IMR-90 (cell line): Measurements from ENCODE around the gene TTLL7. TPM values are rescaled to one million over a fixed set of nuclear protein-coding genes. Genes with fewer than 3 reads are reported as not detected.

Source experiments
- ATAC-seq: fragments of 200-7000 bp; cut with Tn5 transposase; 2 replicates; pipeline ENCODE4 v1.9.1; 2020; ENCODE audit warnings: low read depth, mild to moderate bottlenecking, moderate library complexity
- BruUV-seq: library from RNA; stranded (reverse); fragments of 400-500 nt; replicated peaks from 2 replicates; lab custom pipeline; 2021; lab: Mats Ljungman, UMichigan
- CTCF ChIA-PET: fragments of 300-600 bp; formaldehyde crosslinking; extraction: SDS; loops from one replicate; lab custom pipeline; 2021; ENCODE audit warnings: antibody characterized with exemption; lab: Yijun Ruan, JAX
- POLR2A ChIA-PET: fragments of 300-600 bp; sonication (Branson Sonifier 250); formaldehyde crosslinking; loops from one replicate; lab custom pipeline; 2022; ENCODE audit warnings: antibody characterized with exemption; ENCODE audit not compliant: unreplicated experiment; lab: Charles Lee
- DNase-seq: peaks from one replicate; pipeline ENCODE4 v3.0.0; 2013
- H2AFZ ChIP-seq: replicated peaks from 2 replicates; pipeline ENCODE3; 2013; ENCODE audit warnings: low read length, mild to moderate bottlenecking; ENCODE audit not compliant: poor library complexity
- H2AK5ac ChIP-seq: 2 replicates; pipeline ENCODE4 v1.6.1; 2013; ENCODE audit warnings: low read depth, low read length, inconsistent platforms
- H2AK9ac ChIP-seq: replicated peaks from 2 replicates; pipeline ENCODE3; 2013; ENCODE audit warnings: mild to moderate bottlenecking, low read depth, low read length, moderate library complexity; ENCODE audit not compliant: poor library complexity
- H2BK120ac ChIP-seq: 2 replicates; pipeline ENCODE4 v1.6.1; 2013; ENCODE audit warnings: low read depth, low read length, inconsistent platforms
- H2BK15ac ChIP-seq: 3 replicates; pipeline ENCODE4 v1.6.1; 2013; ENCODE audit warnings: low read depth, low read length, inconsistent platforms
- H2BK20ac ChIP-seq: 2 replicates; pipeline ENCODE4 v1.6.1; 2013; ENCODE audit warnings: low read depth, mild to moderate bottlenecking, inconsistent platforms, low read length, moderate library complexity
- H2BK5ac ChIP-seq: 2 replicates; pipeline ENCODE4 v1.6.1; 2013; ENCODE audit warnings: mild to moderate bottlenecking, low read depth, low read length, inconsistent platforms; ENCODE audit not compliant: poor library complexity, severe bottlenecking
- H3K14ac ChIP-seq: replicated peaks from 2 replicates; pipeline ENCODE4 v1.6.1; 2013; ENCODE audit warnings: low read depth, low read length, inconsistent platforms
- H3K18ac ChIP-seq: 2 replicates; pipeline ENCODE4 v1.6.1; 2013; ENCODE audit warnings: low read depth, low read length, control low read depth
- H3K23ac ChIP-seq: 2 replicates; pipeline ENCODE4 v1.6.1; 2013; ENCODE audit warnings: low read depth, low read length, inconsistent platforms
- H3K27ac ChIP-seq: 2 replicates; pipeline ENCODE4 v1.5.1; 2013; ENCODE audit warnings: mild to moderate bottlenecking, control low read depth, low read length; ENCODE audit not compliant: insufficient read depth
- H3K27me3 ChIP-seq: 2 replicates; pipeline ENCODE4 v1.6.1; 2013; ENCODE audit warnings: low read length; ENCODE audit not compliant: control insufficient read depth, insufficient read depth
- H3K36me3 ChIP-seq: 2 replicates; pipeline ENCODE4 v1.6.1; 2013; ENCODE audit warnings: low read length, mixed read lengths; ENCODE audit not compliant: control insufficient read depth, insufficient read depth
- H3K4ac ChIP-seq: 2 replicates; pipeline ENCODE4 v1.6.1; 2013; ENCODE audit warnings: low read depth, low read length, inconsistent platforms
- H3K4me1 ChIP-seq: 2 replicates; pipeline ENCODE4 v1.6.1; 2013; ENCODE audit warnings: low read length, mixed read lengths; ENCODE audit not compliant: control insufficient read depth, insufficient read depth
- H3K4me2 ChIP-seq: 2 replicates; pipeline ENCODE4 v1.6.1; 2013; ENCODE audit warnings: low read depth, mild to moderate bottlenecking, control low read depth, low read length, moderate library complexity
- H3K4me3 ChIP-seq: 2 replicates; pipeline ENCODE4 v1.5.1; 2013; ENCODE audit warnings: low read depth, mild to moderate bottlenecking, control low read depth, low read length, moderate library complexity; ENCODE audit not compliant: insufficient read depth
- H3K56ac ChIP-seq: 2 replicates; pipeline ENCODE4 v1.6.1; 2013; ENCODE audit warnings: low read length, inconsistent platforms; ENCODE audit not compliant: insufficient read depth; ENCODE audit errors: extremely low read depth
- H3K79me1 ChIP-seq, 2 experiments: 2 replicates each; pipeline ENCODE4 v1.6.1; 2013; ENCODE audit warnings: low read length in 2 of 2, inconsistent platforms in 1 of 2, low read depth in 1 of 2
- H3K9ac ChIP-seq: 2 replicates; pipeline ENCODE4 v1.6.1; 2013; ENCODE audit warnings: low read depth, low read length, control low read depth
- H3K9me1 ChIP-seq: 2 replicates; pipeline ENCODE4 v1.6.1; 2013; ENCODE audit warnings: low read length, inconsistent platforms; ENCODE audit not compliant: insufficient read depth
- H3K9me3 ChIP-seq: 2 replicates; pipeline ENCODE4 v1.6.1; 2013; ENCODE audit warnings: low read length; ENCODE audit not compliant: control insufficient read depth, insufficient read depth
- H4K20me1 ChIP-seq: 2 replicates; pipeline ENCODE4 v1.6.1; 2013; ENCODE audit warnings: low read length, inconsistent platforms; ENCODE audit not compliant: insufficient read depth
- H4K5ac ChIP-seq: 2 replicates; pipeline ENCODE4 v1.6.1; 2013; ENCODE audit warnings: mild to moderate bottlenecking, low read depth, low read length, control low read depth
- H4K8ac ChIP-seq, 2 experiments: 2 replicates each; pipeline ENCODE4 v1.6.1; 2013; ENCODE audit warnings: low read depth in 2 of 2, low read length in 2 of 2, control low read depth in 1 of 2, inconsistent platforms in 1 of 2
- H4K91ac ChIP-seq: 2 replicates; pipeline ENCODE4 v1.6.1; 2013; ENCODE audit warnings: low read depth, low read length, inconsistent platforms; ENCODE audit not compliant: insufficient read depth
- BHLHE40 ChIP-seq: fragments of 150-350 bp; IDR thresholded peaks from 2 replicates; pipeline ENCODE4 v1.6.1; 2016; ENCODE audit warnings: mild to moderate bottlenecking, low read depth, low read length
- WGBS, 2 experiments: methylation state at CpG; one replicate each; pipeline versions ENCODE4 v1.1.5 to v1.1.7; 2013; ENCODE audit warnings: missing lambda C conversion rate in 2 of 2; ENCODE audit not compliant: insufficient read length in 1 of 2; ENCODE audit errors: extremely low coverage in 2 of 2; 5-methylcytosine and 5-hydroxymethylcytosine counted together
- dilution Hi-C: fragments of 300-500 bp; cut with HindIII; formaldehyde crosslinking; loops from one replicate; pipeline ENCODE4 v1.14.3; 2018; ENCODE audit warnings: low sequenced_read_pairs; ENCODE audit not compliant: unreplicated experiment
- in situ Hi-C: fragments of 300-500 bp; cut with MboI; formaldehyde crosslinking; loops from 3 replicates; pipeline ENCODE4 v1.14.3; 2019; ENCODE audit warnings: low sequenced_read_pairs, inconsistent platforms, mixed read lengths
- intact Hi-C: fragments of 100-400 bp; cut with micrococcal nuclease; formaldehyde crosslinking; loops from 2 replicates; pipeline ENCODE4 v1.10.0; 2022
- polyA plus RNA-seq, 3 experiments: library from polyadenylated mRNA; depleted of rRNA; stranded (reverse); fragments of >200 nt; gene quantifications; 2 replicates each; pipeline ENCODE4 v1.2.3, GENCODE V29; 2012; ENCODE audit warnings: low replicate concordance in 1 of 3
- total RNA-seq: library from RNA; depleted of rRNA; stranded (reverse); fragments of >200 nt; gene quantifications from 2 replicates; pipeline ENCODE4 v1.2.3, GENCODE V29; 2012

The TTLL7 gene
- total and polyA plus RNA-seq, 2 of the 4 experiments (the other 2 are of a cell fraction), result 5.7 to 8.1 TPM

DNA sequence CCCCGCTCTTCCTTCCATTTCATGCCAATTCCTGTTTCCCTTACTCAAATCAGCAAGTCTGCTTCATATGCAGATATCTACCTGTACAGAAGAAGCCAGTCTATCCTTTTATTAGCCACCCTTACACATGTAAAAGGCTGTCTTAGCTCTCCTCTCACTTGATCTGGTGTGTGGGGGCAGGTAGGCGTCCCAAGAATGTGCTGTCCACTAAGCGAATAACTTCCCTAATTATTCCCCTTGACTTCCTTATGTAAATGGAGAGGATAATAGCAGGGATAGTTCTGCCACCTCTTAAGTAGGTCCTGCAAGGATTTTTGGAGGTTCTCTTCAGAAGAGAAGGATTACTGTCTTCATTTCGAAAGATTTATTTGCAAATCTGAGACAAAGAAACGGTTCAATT is 160.4 kb downstream of the TTLL7 start:
- Histone ChIP-seq H3K18ac (no peak overlapping the region), H4K5ac (no peak overlapping the region), H2BK120ac (no peak overlapping the region), H3K27me3 (no peaks in the 10 kb centered on the region), H3K4me2 (no peak overlapping the region), H3K36me3 (no peaks in the 10 kb centered on the region), H3K9me3 (no peaks in the 10 kb centered on the region), H3K4ac (no peak overlapping the region), H3K79me1 (no peaks in the 10 kb centered on the region), H4K8ac (no peak overlapping the region), H2AK5ac (no peak overlapping the region), H3K27ac (no peak overlapping the region), H3K14ac (no peak overlapping the region), H3K4me3 (no peak overlapping the region), H2BK15ac (no peak overlapping the region), H3K56ac (no peak overlapping the region), H3K9ac (no peak overlapping the region), H2BK5ac (no peak overlapping the region), H3K9me1 (no peaks in the 10 kb centered on the region), H2AFZ (no peak overlapping the region), H3K23ac (no peak overlapping the region), H2AK9ac (no peak overlapping the region), H3K4me1 (no peaks in the 10 kb centered on the region), H4K91ac (no peak overlapping the region), H4K20me1 (no peaks in the 10 kb centered on the region), H2BK20ac (no peak overlapping the region)
- 80% methylated on average over 1 of the region's 5 CpGs; no CpG with 5 or more reads in 1 of the 2 experiments for WGBS, 2 experiments
- in situ Hi-C loops (no loop called here), dilution Hi-C loops (no loop called here), intact Hi-C loops (no loop called here)
- ATAC-seq (no peak), DNase-seq (no peak)
- POLR2A ChIA-PET, result no interaction called here
- TF ChIP-seq BHLHE40, result no peak
- CTCF ChIA-PET, result no interaction called here
- BruUV-seq, result no TSS peak
